Measurements from ENCODE around the gene TSC2.

The TSC2 gene

GRCh38 chr16:2072926-2073325 lies 25.1 kb downstream of the TSC2 start:
- no peak for DNase-seq (ENCODE audit: insufficient read length, low spot score)
- no peak for FAIRE-seq
- TF ChIP-seq POLR2A (IDR thresholded peaks at IDR 0.05; ENCODE audit: low read depth, low read length) = no peak

- FAIRE-seq (no peak), DNase-seq (ENCODE audit: insufficient read length, low spot score) (no peak)
- TF ChIP-seq POLR2A (IDR thresholded peaks at IDR 0.05; ENCODE audit: low read depth, low read length) (no peak), POU2F2 (IDR thresholded peaks at IDR 0.05; ENCODE audit: low read depth, low read length) (no peak), POLR2AphosphoS5 (IDR thresholded peaks at IDR 0.05; ENCODE audit: low read depth, low read length) (no peak), TAF1 (IDR thresholded peaks at IDR 0.05; ENCODE audit: low read depth, low read length) (no peak), PAX5 (IDR thresholded peaks at IDR 0.05; ENCODE audit: insufficient read depth, low read length, severe bottlenecking) (no peak), SPI1 (IDR thresholded peaks at IDR 0.05; ENCODE audit: low read depth, low read length) (no peak)
These were observed 26.3 kb downstream of the TSC2 start for GRCh38 chr16:2074071-2074470.

GRCh38 chr16:2075631-2076030 lies 27.8 kb downstream of the TSC2 start:
- TF ChIP-seq POU2F2 (IDR thresholded peaks at IDR 0.05; ENCODE audit: low read depth, low read length) = no peak
- TF ChIP-seq TAF1 (IDR thresholded peaks at IDR 0.05; ENCODE audit: low read depth, low read length) = no peak
- no peak for TF ChIP-seq POLR2A (IDR thresholded peaks at IDR 0.05; ENCODE audit: low read depth, low read length)
- FAIRE-seq (no peak), DNase-seq (ENCODE audit: insufficient read length, low spot score) (no peak)

- FAIRE-seq = no peak
- no peak for DNase-seq (ENCODE audit: insufficient read length, low spot score)
- TF ChIP-seq TAF1 (IDR thresholded peaks at IDR 0.05; ENCODE audit: low read depth, low read length) (no peak), POLR2AphosphoS5 (IDR thresholded peaks at IDR 0.05; ENCODE audit: low read depth, low read length) (no peak), SPI1 (IDR thresholded peaks at IDR 0.05; ENCODE audit: low read depth, low read length) (no peak), PAX5 (IDR thresholded peaks at IDR 0.05; ENCODE audit: insufficient read depth, low read length, severe bottlenecking) (no peak), POLR2A (IDR thresholded peaks at IDR 0.05; ENCODE audit: low read depth, low read length) (no peak), POU2F2 (IDR thresholded peaks at IDR 0.05; ENCODE audit: low read depth, low read length) (no peak)
These were observed 28.5 kb downstream of the TSC2 start for GRCh38 chr16:2076072-2076865.

GRCh38 chr16:2077016-2077415 lies 29.2 kb downstream of the TSC2 start:
- TF ChIP-seq POLR2A (IDR thresholded peaks at IDR 0.05; ENCODE audit: low read depth, low read length) (no peak), SPI1 (IDR thresholded peaks at IDR 0.05; ENCODE audit: low read depth, low read length) (no peak), PAX5 (IDR thresholded peaks at IDR 0.05; ENCODE audit: insufficient read depth, low read length, severe bottlenecking) (no peak), POU2F2 (IDR thresholded peaks at IDR 0.05; ENCODE audit: low read depth, low read length) (no peak), POLR2AphosphoS5 (IDR thresholded peaks at IDR 0.05; ENCODE audit: low read depth, low read length) (no peak), TAF1 (IDR thresholded peaks at IDR 0.05; ENCODE audit: low read depth, low read length) (no peak)
- FAIRE-seq = no peak
- DNase-seq (ENCODE audit: insufficient read length, low spot score) = no peak

- FAIRE-seq (no peak), DNase-seq (ENCODE audit: insufficient read length, low spot score) (no peak)
- TF ChIP-seq PAX5 (IDR thresholded peaks at IDR 0.05; ENCODE audit: insufficient read depth, low read length, severe bottlenecking) (no peak), TAF1 (IDR thresholded peaks at IDR 0.05; ENCODE audit: low read depth, low read length) (no peak), SPI1 (IDR thresholded peaks at IDR 0.05; ENCODE audit: low read depth, low read length) (no peak)
These were observed 29.9 kb downstream of the TSC2 start for GRCh38 chr16:2077696-2078095.

GRCh38 chr16:2078096-2078495 lies 30.3 kb downstream of the TSC2 start:
- TF ChIP-seq POLR2A (IDR thresholded peaks at IDR 0.05; ENCODE audit: low read depth, low read length) (no peak), POLR2AphosphoS5 (IDR thresholded peaks at IDR 0.05; ENCODE audit: low read depth, low read length) (no peak), POU2F2 (IDR thresholded peaks at IDR 0.05; ENCODE audit: low read depth, low read length) (no peak), TAF1 (IDR thresholded peaks at IDR 0.05; ENCODE audit: low read depth, low read length) (no peak), PAX5 (IDR thresholded peaks at IDR 0.05; ENCODE audit: insufficient read depth, low read length, severe bottlenecking) (no peak), SPI1 (IDR thresholded peaks at IDR 0.05; ENCODE audit: low read depth, low read length) (no peak)

GRCh38 chr16:2078691-2079090 lies 30.9 kb downstream of the TSC2 start:
- no peak for TF ChIP-seq POLR2A (IDR thresholded peaks at IDR 0.05; ENCODE audit: low read depth, low read length)
- no peak for TF ChIP-seq TAF1 (IDR thresholded peaks at IDR 0.05; ENCODE audit: low read depth, low read length)
- no peak for TF ChIP-seq SPI1 (IDR thresholded peaks at IDR 0.05; ENCODE audit: low read depth, low read length)
- TF ChIP-seq POLR2AphosphoS5 (IDR thresholded peaks at IDR 0.05; ENCODE audit: low read depth, low read length) = no peak
- no peak for TF ChIP-seq POU2F2 (IDR thresholded peaks at IDR 0.05; ENCODE audit: low read depth, low read length)
- no peak for TF ChIP-seq PAX5 (IDR thresholded peaks at IDR 0.05; ENCODE audit: insufficient read depth, low read length, severe bottlenecking)
- FAIRE-seq = no peak
- no peak for DNase-seq (ENCODE audit: insufficient read length, low spot score)

More at GRCh38 chr16:2078096-2078495, 30.3 kb downstream of the TSC2 start:
- no peak for DNase-seq (ENCODE audit: insufficient read length, low spot score)
- FAIRE-seq = no peak

- no peak for FAIRE-seq
- TF ChIP-seq POU2F2 (IDR thresholded peaks at IDR 0.05; ENCODE audit: low read depth, low read length) = no peak
- TF ChIP-seq POLR2AphosphoS5 (IDR thresholded peaks at IDR 0.05; ENCODE audit: low read depth, low read length) = no peak
- TF ChIP-seq PAX5 (IDR thresholded peaks at IDR 0.05; ENCODE audit: insufficient read depth, low read length, severe bottlenecking) = no peak
- no peak for TF ChIP-seq POLR2A (IDR thresholded peaks at IDR 0.05; ENCODE audit: low read depth, low read length)
- no peak for TF ChIP-seq TAF1 (IDR thresholded peaks at IDR 0.05; ENCODE audit: low read depth, low read length)
- no peak for TF ChIP-seq SPI1 (IDR thresholded peaks at IDR 0.05; ENCODE audit: low read depth, low read length)
- DNase-seq (ENCODE audit: insufficient read length, low spot score) = no peak
These were observed 31.6 kb downstream of the TSC2 start for GRCh38 chr16:2079311-2079800.

- no peak for DNase-seq (ENCODE audit: insufficient read length, low spot score)
- FAIRE-seq = no peak
- TF ChIP-seq POLR2AphosphoS5 (IDR thresholded peaks at IDR 0.05; ENCODE audit: low read depth, low read length) = no peak
- TF ChIP-seq POLR2A (IDR thresholded peaks at IDR 0.05; ENCODE audit: low read depth, low read length) = no peak
- no peak for TF ChIP-seq POU2F2 (IDR thresholded peaks at IDR 0.05; ENCODE audit: low read depth, low read length)
- no peak for TF ChIP-seq SPI1 (IDR thresholded peaks at IDR 0.05; ENCODE audit: low read depth, low read length)
- TF ChIP-seq TAF1 (IDR thresholded peaks at IDR 0.05; ENCODE audit: low read depth, low read length) = no peak
- no peak for TF ChIP-seq PAX5 (IDR thresholded peaks at IDR 0.05; ENCODE audit: insufficient read depth, low read length, severe bottlenecking)
These were observed 32.2 kb downstream of the TSC2 start for GRCh38 chr16:2079991-2080390.
